ENCODE measurements around the gene KRTAP4-7.
"Not testable (repeated sequence)": the region's sequence is repeated elsewhere in the genome, so short reads cannot be mapped to it uniquely, and the experiment has no call there.

KRTAP4-7 gene

DNA sequence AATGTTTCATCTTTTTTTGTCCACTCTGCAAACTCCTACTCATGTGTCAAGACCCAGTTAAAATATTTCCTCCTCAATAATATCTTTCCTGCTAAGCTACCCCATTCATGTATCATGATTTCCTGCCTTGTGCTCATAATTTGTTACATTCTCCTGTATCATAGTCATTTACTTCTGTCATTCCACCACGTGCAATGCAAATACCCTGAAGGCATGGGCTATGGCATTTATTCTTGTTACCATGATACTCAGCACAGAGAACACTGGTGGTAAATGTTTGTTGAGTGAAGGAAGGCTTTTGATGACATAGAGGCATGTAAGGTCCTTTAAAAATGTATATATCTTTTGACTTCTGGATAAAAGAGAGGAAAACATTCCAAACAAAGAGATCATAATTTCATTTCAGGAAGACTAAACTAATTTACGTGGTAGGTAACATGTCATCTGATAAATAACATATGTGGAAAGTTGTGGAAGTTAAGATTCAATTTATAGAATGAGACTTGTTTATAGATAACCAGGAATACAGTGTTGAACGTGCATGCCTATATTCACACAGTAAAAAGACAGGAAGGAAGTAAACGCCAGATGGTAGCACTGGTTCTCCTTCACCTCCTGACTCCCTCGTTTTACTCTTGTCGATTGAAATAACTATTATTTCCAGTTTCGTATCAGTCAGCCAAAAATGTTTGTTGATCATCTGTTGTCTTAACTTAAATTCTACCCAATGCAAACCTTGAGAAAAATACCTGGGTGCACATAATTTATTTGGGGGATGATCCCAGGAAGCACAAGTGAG is 15.9 kb downstream of the KRTAP4-7 start:
- not testable (repeated sequence) for H3K4me2 ChIP-seq (ENCODE audit: low read length); H2AK5ac ChIP-seq (ENCODE audit: low read length); H2BK15ac ChIP-seq (replicated peaks; ENCODE audit: low read depth); H4K8ac ChIP-seq (ENCODE audit: low read depth, low read length); DNase-seq; H3K23ac ChIP-seq (ENCODE audit: low read length); H3K79me1 ChIP-seq (ENCODE audit: low read length); H3K56ac ChIP-seq (ENCODE audit: low read length); H3K9ac ChIP-seq (ENCODE audit: low read length); H3K4ac ChIP-seq (ENCODE audit: low read depth, low read length); H3K4me1 ChIP-seq (ENCODE audit: control insufficient read depth, low read depth, low read length); H3K27me3 ChIP-seq (ENCODE audit: insufficient read depth, low read length, poor library complexity); H3K36me3 ChIP-seq (ENCODE audit: control insufficient read depth, insufficient read depth, low read length); H3K4me3 ChIP-seq (ENCODE audit: low read length); H3K27ac ChIP-seq (ENCODE audit: low read depth, low read length); H2BK120ac ChIP-seq (ENCODE audit: low read depth, low read length); H3K79me2 ChIP-seq (ENCODE audit: control insufficient read depth, insufficient read depth, low read length); H4K5ac ChIP-seq (ENCODE audit: low read length); H3K18ac ChIP-seq (ENCODE audit: low read length); H2BK5ac ChIP-seq (ENCODE audit: low read length)
- WGBS (ENCODE audit: extremely low coverage, insufficient coverage, low lambda C conversion rate) = no CpG with 5 or more reads among the region's 7 CpGs

DNA sequence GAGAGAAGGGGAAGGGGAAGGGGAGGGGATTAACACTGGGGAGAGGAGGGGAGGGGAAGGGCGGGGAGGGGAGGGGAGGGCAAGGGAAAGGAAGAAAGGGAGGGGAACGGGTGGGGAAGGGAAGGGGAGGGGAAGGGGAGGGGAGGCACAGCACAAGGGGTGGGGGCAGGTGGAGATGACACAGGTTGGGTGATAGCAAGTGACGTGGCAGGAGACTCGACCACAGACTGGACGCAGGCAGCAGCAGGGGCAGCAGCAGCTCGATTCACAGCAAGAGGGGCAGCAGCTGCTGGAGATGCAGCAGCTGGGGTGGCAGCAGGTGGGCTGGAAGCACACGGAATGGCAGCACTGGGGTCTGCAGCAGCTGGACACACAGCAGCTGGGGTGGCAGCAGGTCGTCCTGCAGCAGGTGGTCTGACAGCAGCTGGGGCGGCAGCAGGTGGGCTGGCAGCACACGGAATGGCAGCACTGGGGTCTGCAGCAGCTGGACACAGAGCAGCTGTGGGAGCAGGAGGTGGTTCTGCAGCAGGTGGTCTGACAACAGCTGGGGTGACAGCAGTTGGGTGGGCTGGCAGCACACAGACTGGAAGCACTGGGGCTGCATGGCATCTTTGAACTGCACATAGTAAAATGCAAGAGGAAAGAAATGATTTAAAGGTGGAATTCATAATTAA is 17.8 kb downstream of the KRTAP4-7 start, which contains the start of gene KRTAP4-16:
Gene KRTAP4-16 (minus strand): TSS at position 624 of the 674 bp plus-strand sequence. CDS start 0 bp downstream, at position 624.
- WGBS (ENCODE audit: extremely low coverage, insufficient coverage, low lambda C conversion rate) = no CpG with 5 or more reads among the region's 10 CpGs
- no peak within 1 kb of the TSS for H3K4me3 ChIP-seq (ENCODE audit: low read length)
- H3K27me3 ChIP-seq (ENCODE audit: insufficient read depth, low read length, poor library complexity) = no peaks in the 10 kb centered on the region
- H3K4me1 ChIP-seq (ENCODE audit: control insufficient read depth, low read depth, low read length) = no peaks in the 10 kb centered on the region
- H3K79me1 ChIP-seq (ENCODE audit: low read length) = no peaks in the 10 kb centered on the region
- H2AK5ac ChIP-seq (ENCODE audit: low read length) = no peak within 1 kb of the TSS
- no peak within 1 kb of the TSS for H3K9ac ChIP-seq (ENCODE audit: low read length)
- no peak within 1 kb of the TSS for H3K27ac ChIP-seq (ENCODE audit: low read depth, low read length)
- no peak for DNase-seq
- no peaks in the 10 kb centered on the region for H3K36me3 ChIP-seq (ENCODE audit: control insufficient read depth, insufficient read depth, low read length)
- H2BK120ac ChIP-seq (ENCODE audit: low read depth, low read length) = no peak within 1 kb of the TSS
- H3K4me2 ChIP-seq (ENCODE audit: low read length) = no peak within 1 kb of the TSS
- H4K5ac ChIP-seq (ENCODE audit: low read length) = no peak within 1 kb of the TSS
- H3K4ac ChIP-seq (ENCODE audit: low read depth, low read length) = no peak within 1 kb of the TSS
- no peak within 1 kb of the TSS for H2BK5ac ChIP-seq (ENCODE audit: low read length)
- H4K8ac ChIP-seq (ENCODE audit: low read depth, low read length) = no peak within 1 kb of the TSS
- H3K79me2 ChIP-seq (ENCODE audit: control insufficient read depth, insufficient read depth, low read length) = no peaks in the 10 kb centered on the region
- no peak within 1 kb of the TSS for H2BK15ac ChIP-seq (replicated peaks; ENCODE audit: low read depth)
- no peak within 1 kb of the TSS for H3K56ac ChIP-seq (ENCODE audit: low read length)
- no peak within 1 kb of the TSS for H3K23ac ChIP-seq (ENCODE audit: low read length)
- H3K18ac ChIP-seq (ENCODE audit: low read length) = no peak within 1 kb of the TSS

DNA sequence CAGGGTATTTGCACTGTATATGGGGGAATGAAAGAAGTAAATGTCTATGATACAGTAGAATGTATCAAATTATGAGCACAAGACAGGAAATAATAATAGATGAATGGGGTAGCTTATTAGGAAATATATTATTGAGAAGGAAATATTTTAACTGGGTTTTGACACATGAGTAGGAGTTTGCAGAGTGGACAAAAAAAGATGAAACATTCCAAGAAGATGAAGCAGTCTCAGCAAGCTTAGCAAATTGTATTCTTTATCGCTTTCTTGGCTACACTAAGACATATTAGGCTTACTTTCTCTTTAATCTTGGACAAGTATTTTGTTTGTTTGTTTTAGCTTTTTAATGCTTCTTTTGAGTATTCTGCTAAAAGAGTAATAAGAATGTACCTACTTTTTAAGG is 19.9 kb downstream of the KRTAP4-7 start:
- no peak for DNase-seq
- Histone ChIP-seq H3K27me3 (ENCODE audit: insufficient read depth, low read length, poor library complexity) (no peaks in the 10 kb centered on the region), H2BK5ac (ENCODE audit: low read length) (no peak overlapping the region), H3K18ac (ENCODE audit: low read length) (no peak overlapping the region), H3K79me2 (ENCODE audit: control insufficient read depth, insufficient read depth, low read length) (no peaks in the 10 kb centered on the region), H2BK120ac (ENCODE audit: low read depth, low read length) (no peak overlapping the region), H4K8ac (ENCODE audit: low read depth, low read length) (no peak overlapping the region), H3K4me3 (ENCODE audit: low read length) (no peak overlapping the region), H3K79me1 (ENCODE audit: low read length) (no peaks in the 10 kb centered on the region), H3K4ac (ENCODE audit: low read depth, low read length) (no peak overlapping the region), H2AK5ac (ENCODE audit: low read length) (no peak overlapping the region), H3K27ac (ENCODE audit: low read depth, low read length) (no peak overlapping the region), H3K9ac (ENCODE audit: low read length) (no peak overlapping the region), H4K5ac (ENCODE audit: low read length) (no peak overlapping the region), H2BK15ac (replicated peaks; ENCODE audit: low read depth) (no peak overlapping the region), H3K56ac (ENCODE audit: low read length) (no peak overlapping the region), H3K36me3 (ENCODE audit: control insufficient read depth, insufficient read depth, low read length) (no peaks in the 10 kb centered on the region), H3K23ac (ENCODE audit: low read length) (no peak overlapping the region), H3K4me2 (ENCODE audit: low read length) (no peak overlapping the region), H3K4me1 (ENCODE audit: control insufficient read depth, low read depth, low read length) (no peaks in the 10 kb centered on the region)
- WGBS (ENCODE audit: extremely low coverage, insufficient coverage, low lambda C conversion rate) = no CpG with 5 or more reads among the region's 1 CpG

GRCh38 chr17:41104386-41105038 is 20.6 kb downstream of the KRTAP4-7 start:
- not testable (repeated sequence) for H3K23ac ChIP-seq (ENCODE audit: low read length); H2BK15ac ChIP-seq (replicated peaks; ENCODE audit: low read depth); H3K27me3 ChIP-seq (ENCODE audit: insufficient read depth, low read length, poor library complexity); DNase-seq; H4K5ac ChIP-seq (ENCODE audit: low read length); H2BK120ac ChIP-seq (ENCODE audit: low read depth, low read length); H3K36me3 ChIP-seq (ENCODE audit: control insufficient read depth, insufficient read depth, low read length); H3K4ac ChIP-seq (ENCODE audit: low read depth, low read length); H2BK5ac ChIP-seq (ENCODE audit: low read length); H4K8ac ChIP-seq (ENCODE audit: low read depth, low read length); H3K18ac ChIP-seq (ENCODE audit: low read length); H3K9ac ChIP-seq (ENCODE audit: low read length); H3K27ac ChIP-seq (ENCODE audit: low read depth, low read length); H3K56ac ChIP-seq (ENCODE audit: low read length); H2AK5ac ChIP-seq (ENCODE audit: low read length); H3K79me2 ChIP-seq (ENCODE audit: control insufficient read depth, insufficient read depth, low read length); H3K79me1 ChIP-seq (ENCODE audit: low read length); H3K4me1 ChIP-seq (ENCODE audit: control insufficient read depth, low read depth, low read length); H3K4me2 ChIP-seq (ENCODE audit: low read length); H3K4me3 ChIP-seq (ENCODE audit: low read length)
- no CpG with 5 or more reads among the region's 2 CpGs for WGBS (ENCODE audit: extremely low coverage, insufficient coverage, low lambda C conversion rate)

- H2BK15ac ChIP-seq (replicated peaks; ENCODE audit: low read depth); DNase-seq; H3K23ac ChIP-seq (ENCODE audit: low read length); H3K79me1 ChIP-seq (ENCODE audit: low read length); H3K79me2 ChIP-seq (ENCODE audit: control insufficient read depth, insufficient read depth, low read length); H2AK5ac ChIP-seq (ENCODE audit: low read length); H2BK120ac ChIP-seq (ENCODE audit: low read depth, low read length); H4K5ac ChIP-seq (ENCODE audit: low read length); H3K4ac ChIP-seq (ENCODE audit: low read depth, low read length); H3K9ac ChIP-seq (ENCODE audit: low read length); H3K18ac ChIP-seq (ENCODE audit: low read length); H3K4me2 ChIP-seq (ENCODE audit: low read length); H3K56ac ChIP-seq (ENCODE audit: low read length); H3K36me3 ChIP-seq (ENCODE audit: control insufficient read depth, insufficient read depth, low read length); H3K27me3 ChIP-seq (ENCODE audit: insufficient read depth, low read length, poor library complexity); H4K8ac ChIP-seq (ENCODE audit: low read depth, low read length); H3K4me3 ChIP-seq (ENCODE audit: low read length); H3K27ac ChIP-seq (ENCODE audit: low read depth, low read length); H2BK5ac ChIP-seq (ENCODE audit: low read length); H3K4me1 ChIP-seq (ENCODE audit: control insufficient read depth, low read depth, low read length): not testable (repeated sequence)
- no CpG with 5 or more reads among the region's 10 CpGs for WGBS (ENCODE audit: extremely low coverage, insufficient coverage, low lambda C conversion rate)
Measured at GRCh38 chr17:41105347-41105746, 21.4 kb downstream of the KRTAP4-7 start, which contains the start of gene KRTAP4-9. TSS of gene KRTAP4-9 (plus strand) at chr17:41105389. CDS start at chr17:41105389, 0 bp downstream.

Data from mesendoderm (in vitro differentiated cells).